Activated CD4-positive, alpha-beta memory T cell treated with anti-CD3 and anti-CD28 coated beads for 36 hours (primary cell): ENCODE measurements around the gene THSD7B. TPM values are rescaled to one million over a fixed set of nuclear protein-coding genes. Genes with fewer than 3 reads are reported as not detected.

Experiments used
- CTCF ChIA-PET: fragments of 350-600 bp; sonication (Branson Sonifier 250); formaldehyde crosslinking; loops from one replicate; lab custom pipeline; 2021; ENCODE audit warnings: antibody characterized with exemption, inconsistent platforms; lab: Charles Lee
- POLR2A ChIA-PET: fragments of 350-600 bp; sonication (Branson Sonifier 250); formaldehyde crosslinking; loops from one replicate; lab custom pipeline; 2021; ENCODE audit warnings: antibody characterized with exemption; lab: Charles Lee
- DNase-seq: peaks from one replicate; pipeline ENCODE4 v3.0.0-alpha.2; 2020
- H3K27ac Mint-ChIP-seq: one replicate; pipeline ENCODE4 v1.8.0; 2021; ENCODE audit warnings: mixed read lengths
- H3K27me3 Mint-ChIP-seq: one replicate; pipeline ENCODE4 v1.8.0; 2021; ENCODE audit warnings: mixed read lengths
- H3K36me3 Mint-ChIP-seq: one replicate; pipeline ENCODE4 v1.8.0; 2021; ENCODE audit warnings: mixed read lengths
- H3K4me1 Mint-ChIP-seq: one replicate; pipeline ENCODE4 v1.8.0; 2021; ENCODE audit warnings: low read depth, mixed read lengths
- H3K4me3 Mint-ChIP-seq: one replicate; pipeline ENCODE4 v1.8.0; 2021; ENCODE audit warnings: mild to moderate bottlenecking, mixed read lengths
- H3K9me3 Mint-ChIP-seq: one replicate; pipeline ENCODE4 v1.8.0; 2021; ENCODE audit warnings: mixed read lengths
- intact Hi-C: fragments of 100-400 bp; cut with micrococcal nuclease; formaldehyde crosslinking; loops from one replicate; pipeline ENCODE4 v1.15.1; 2023
- total RNA-seq, 2 experiments: library from RNA; stranded (reverse); gene quantifications; one replicate each; pipeline ENCODE4 v1.2.3, GENCODE V29; 2021

The THSD7B gene
- total RNA-seq, 2 experiments from 2014 or later, result not detected

DNA sequence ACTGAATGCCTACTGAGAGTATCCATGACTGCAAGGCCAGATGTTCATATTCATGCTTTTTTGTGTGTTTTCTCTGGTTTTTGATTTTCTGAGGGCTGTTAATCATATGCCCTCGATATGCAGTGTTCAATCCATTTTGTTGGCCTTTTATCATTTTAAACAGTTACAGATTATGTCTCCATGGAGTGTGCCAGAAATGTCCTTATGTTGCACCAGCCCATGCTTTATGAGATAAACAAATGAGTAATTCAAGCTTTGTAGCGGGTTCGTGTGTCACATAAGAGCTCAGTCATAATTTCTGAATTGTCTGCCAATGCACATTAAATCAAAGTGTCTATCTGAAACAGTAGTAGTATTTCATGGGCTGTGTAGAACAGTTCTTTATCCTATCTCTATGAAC is 583.0 kb downstream of the THSD7B start:
- no peak for DNase-seq
- Mint-ChIP-seq H3K27ac (no peak overlapping the region), H3K36me3 (no peaks in the 10 kb centered on the region), H3K4me3 (no peak overlapping the region), H3K9me3 (no peaks in the 10 kb centered on the region), H3K27me3 (no peaks in the 10 kb centered on the region), H3K4me1 (no peaks in the 10 kb centered on the region)
- POLR2A ChIA-PET, result no interaction called here
- CTCF ChIA-PET, result no interaction called here
- intact Hi-C loops, result no loop called here

DNA sequence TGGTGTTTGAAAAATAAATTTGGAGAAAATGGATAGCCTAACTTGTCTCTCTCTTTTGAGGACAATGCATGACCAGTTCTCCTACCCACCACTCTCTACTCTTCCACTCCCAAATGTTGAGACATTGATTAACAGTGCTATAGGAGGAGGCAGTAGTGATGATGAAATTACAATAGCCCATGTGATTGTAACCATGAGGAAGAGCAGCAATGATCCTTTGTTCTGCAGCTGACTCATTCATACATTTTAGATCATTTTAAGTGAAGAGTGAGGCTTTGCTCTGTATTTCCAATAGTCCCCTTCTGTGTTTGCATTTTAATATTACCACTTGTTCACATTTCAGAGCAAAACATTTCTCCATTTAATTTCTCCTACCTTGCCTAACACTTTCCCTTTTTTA is 592.3 kb downstream of the THSD7B start:
- intact Hi-C loops, result no loop called here
- ChIA-PET CTCF (no interaction called here), POLR2A (no interaction called here)
- H3K36me3 Mint-ChIP-seq, result no peaks in the 10 kb centered on the region
- no peaks in the 10 kb centered on the region for H3K27me3 Mint-ChIP-seq
- H3K9me3 Mint-ChIP-seq, result peaks cover 11% of the 10 kb centered on the region
- H3K4me1 Mint-ChIP-seq, result no peaks in the 10 kb centered on the region
- DNase-seq, result no peak
- H3K27ac Mint-ChIP-seq, result no peak overlapping the region
- H3K4me3 Mint-ChIP-seq, result no peak overlapping the region

- POLR2A ChIA-PET, result no interaction called here
- no peak for DNase-seq
- Mint-ChIP-seq H3K27ac (no peak overlapping the region), H3K36me3 (no peaks in the 10 kb centered on the region), H3K4me3 (no peak overlapping the region), H3K27me3 (no peaks in the 10 kb centered on the region), H3K9me3 (peaks cover 27% of the 10 kb centered on the region), H3K4me1 (no peaks in the 10 kb centered on the region)
- intact Hi-C loops, result no loop called here
- CTCF ChIA-PET, result no interaction called here
These were observed 602.0 kb downstream of the THSD7B start for GRCh38 chr2:137367361-137367760.

GRCh38 chr2:137369106-137369505 is 603.8 kb downstream of the THSD7B start:
- POLR2A ChIA-PET, result no interaction called here

GRCh38 chr2:137379186-137379585 is 613.8 kb downstream of the THSD7B start:
- ChIA-PET CTCF (no interaction called here), POLR2A (no interaction called here)
- Mint-ChIP-seq H3K4me1 (no peaks in the 10 kb centered on the region), H3K4me3 (no peak overlapping the region), H3K27ac (no peak overlapping the region), H3K36me3 (no peaks in the 10 kb centered on the region), H3K9me3 (peaks cover 9% of the 10 kb centered on the region), H3K27me3 (no peaks in the 10 kb centered on the region)
- no peak for DNase-seq
- intact Hi-C loops, result no loop called here

More at GRCh38 chr2:137369106-137369505, 603.8 kb downstream of the THSD7B start:
- DNase-seq, result no peak
- Mint-ChIP-seq H3K9me3 (peaks cover 12% of the 10 kb centered on the region), H3K4me1 (no peaks in the 10 kb centered on the region), H3K36me3 (no peaks in the 10 kb centered on the region), H3K4me3 (no peak overlapping the region), H3K27me3 (no peaks in the 10 kb centered on the region), H3K27ac (no peak overlapping the region)
- CTCF ChIA-PET, result no interaction called here
- intact Hi-C loops, result no loop called here

- intact Hi-C loops, result no loop called here
- no peaks in the 10 kb centered on the region for H3K4me1 Mint-ChIP-seq
- ChIA-PET CTCF (no interaction called here), POLR2A (no interaction called here)
- no peak for DNase-seq
- no peak overlapping the region for H3K27ac Mint-ChIP-seq
- H3K36me3 Mint-ChIP-seq, result no peaks in the 10 kb centered on the region
- no peak overlapping the region for H3K4me3 Mint-ChIP-seq
- H3K27me3 Mint-ChIP-seq, result no peaks in the 10 kb centered on the region
- peaks cover 12% of the 10 kb centered on the region for H3K9me3 Mint-ChIP-seq
These were observed 615.3 kb downstream of the THSD7B start for GRCh38 chr2:137380610-137381009.

GRCh38 chr2:137381731-137382130 is 616.4 kb downstream of the THSD7B start:
- no peaks in the 10 kb centered on the region for H3K36me3 Mint-ChIP-seq
- H3K27ac Mint-ChIP-seq, result no peak overlapping the region
- POLR2A ChIA-PET, result no interaction called here
- intact Hi-C loops, result no loop called here
- H3K4me3 Mint-ChIP-seq, result no peak overlapping the region
- no peaks in the 10 kb centered on the region for H3K4me1 Mint-ChIP-seq
- H3K9me3 Mint-ChIP-seq, result peaks cover 12% of the 10 kb centered on the region
- no peaks in the 10 kb centered on the region for H3K27me3 Mint-ChIP-seq
- no peak for DNase-seq
- CTCF ChIA-PET, result no interaction called here

DNA sequence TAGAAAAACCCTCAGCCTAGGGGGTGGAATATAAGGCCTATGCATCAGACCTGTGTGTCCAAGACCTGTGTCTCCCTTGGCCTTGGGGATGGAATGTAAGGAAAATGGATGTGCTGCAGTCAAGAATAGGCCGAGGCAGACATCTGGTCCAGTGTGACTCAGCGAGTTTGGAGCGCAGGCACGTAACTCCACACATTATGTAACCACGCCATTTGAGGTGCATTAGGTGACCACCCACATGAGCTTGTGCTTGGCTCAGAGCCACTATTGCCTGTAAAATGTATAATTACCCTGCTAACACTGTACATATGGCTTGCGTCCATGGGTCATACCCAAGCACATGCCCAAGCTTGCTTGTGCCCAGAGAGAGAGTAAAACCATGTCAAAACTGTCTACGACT is 618.0 kb downstream of the THSD7B start:
- no peak overlapping the region for H3K27ac Mint-ChIP-seq
- POLR2A ChIA-PET, result no interaction called here
- no peak for DNase-seq
- no peaks in the 10 kb centered on the region for H3K27me3 Mint-ChIP-seq
- H3K9me3 Mint-ChIP-seq, result peaks cover 12% of the 10 kb centered on the region
- intact Hi-C loops, result no loop called here
- no peak overlapping the region for H3K4me3 Mint-ChIP-seq
- CTCF ChIA-PET, result no interaction called here
- H3K36me3 Mint-ChIP-seq, result no peaks in the 10 kb centered on the region
- no peaks in the 10 kb centered on the region for H3K4me1 Mint-ChIP-seq

- Mint-ChIP-seq H3K4me1 (no peaks in the 10 kb centered on the region), H3K27me3 (no peaks in the 10 kb centered on the region), H3K4me3 (no peak overlapping the region), H3K27ac (no peak overlapping the region), H3K9me3 (peaks cover 17% of the 10 kb centered on the region), H3K36me3 (no peaks in the 10 kb centered on the region)
- intact Hi-C loops, result no loop called here
- DNase-seq, result no peak
- ChIA-PET CTCF (no interaction called here), POLR2A (no interaction called here)
These were observed 621.7 kb downstream of the THSD7B start for GRCh38 chr2:137387044-137387443.

DNA sequence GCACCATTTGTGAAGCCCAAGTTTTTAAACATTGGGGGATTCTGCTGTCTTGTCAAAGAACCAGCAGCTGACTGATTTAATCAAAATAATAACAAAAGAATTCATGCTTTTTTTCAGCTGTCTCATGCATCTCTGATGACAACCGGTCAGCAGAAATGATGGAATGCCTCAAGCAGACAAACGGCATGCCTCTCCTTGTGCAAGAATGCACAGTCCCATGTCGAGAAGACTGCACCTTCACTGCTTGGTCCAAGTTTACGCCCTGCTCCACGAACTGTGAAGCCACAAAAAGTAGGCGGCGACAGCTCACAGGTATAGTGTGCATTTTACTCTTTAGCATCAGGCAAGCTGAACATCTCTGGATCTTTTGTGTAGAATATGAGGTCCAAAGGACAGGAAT is 640.2 kb downstream of the THSD7B start:
- no peaks in the 10 kb centered on the region for H3K4me1 Mint-ChIP-seq
- H3K27me3 Mint-ChIP-seq, result no peaks in the 10 kb centered on the region
- H3K36me3 Mint-ChIP-seq, result no peaks in the 10 kb centered on the region
- no peak for DNase-seq
- H3K27ac Mint-ChIP-seq, result no peak overlapping the region
- H3K4me3 Mint-ChIP-seq, result no peak overlapping the region
- H3K9me3 Mint-ChIP-seq, result peaks cover 6% of the 10 kb centered on the region
- CTCF ChIA-PET, result no interaction called here
- intact Hi-C loops, result no loop called here
- POLR2A ChIA-PET, result no interaction called here

DNA sequence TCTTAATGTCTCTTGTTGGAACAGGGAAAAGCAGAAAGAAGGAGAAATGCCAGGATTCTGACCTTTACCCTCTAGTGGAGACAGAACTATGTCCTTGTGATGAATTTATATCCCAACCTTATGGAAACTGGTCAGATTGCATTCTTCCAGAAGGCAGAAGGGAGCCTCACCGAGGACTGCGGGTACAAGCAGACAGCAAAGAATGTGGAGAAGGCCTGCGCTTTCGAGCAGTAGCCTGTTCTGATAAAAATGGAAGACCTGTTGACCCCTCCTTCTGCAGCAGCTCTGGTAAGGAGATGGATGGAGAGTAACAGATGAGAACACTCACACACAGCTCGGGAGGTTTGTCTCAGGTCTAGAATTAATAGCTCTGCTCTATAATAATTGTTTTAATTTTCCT is 646.2 kb downstream of the THSD7B start:
- Mint-ChIP-seq H3K4me1 (no peaks in the 10 kb centered on the region), H3K36me3 (no peaks in the 10 kb centered on the region), H3K9me3 (peaks cover 3% of the 10 kb centered on the region), H3K27me3 (no peaks in the 10 kb centered on the region), H3K4me3 (no peak overlapping the region), H3K27ac (no peak overlapping the region)
- DNase-seq, result no peak
- CTCF ChIA-PET, result no interaction called here
- POLR2A ChIA-PET, result no interaction called here
- intact Hi-C loops, result no loop called here

- intact Hi-C loops, result no loop called here
- H3K4me3 Mint-ChIP-seq, result no peak overlapping the region
- peaks cover 8% of the 10 kb centered on the region for H3K9me3 Mint-ChIP-seq
- POLR2A ChIA-PET, result no interaction called here
- no peaks in the 10 kb centered on the region for H3K36me3 Mint-ChIP-seq
- H3K4me1 Mint-ChIP-seq, result no peaks in the 10 kb centered on the region
- CTCF ChIA-PET, result no interaction called here
- no peak overlapping the region for H3K27ac Mint-ChIP-seq
- no peak for DNase-seq
- H3K27me3 Mint-ChIP-seq, result no peaks in the 10 kb centered on the region
These were observed 655.4 kb downstream of the THSD7B start for GRCh38 chr2:137420744-137421143.

GRCh38 chr2:137435162-137435561 is 669.8 kb downstream of the THSD7B start:
- H3K4me1 Mint-ChIP-seq, result no peaks in the 10 kb centered on the region

GRCh38 chr2:137437386-137437785 is 672.0 kb downstream of the THSD7B start:
- no peaks in the 10 kb centered on the region for H3K36me3 Mint-ChIP-seq
- no peak overlapping the region for H3K27ac Mint-ChIP-seq
- ChIA-PET CTCF (no interaction called here), POLR2A (no interaction called here)
- H3K4me3 Mint-ChIP-seq, result no peak overlapping the region
- intact Hi-C loops, result no loop called here
- peaks cover 2% of the 10 kb centered on the region for H3K9me3 Mint-ChIP-seq
- H3K4me1 Mint-ChIP-seq, result no peaks in the 10 kb centered on the region
- H3K27me3 Mint-ChIP-seq, result no peaks in the 10 kb centered on the region
- no peak for DNase-seq

More at GRCh38 chr2:137435162-137435561, 669.8 kb downstream of the THSD7B start:
- Mint-ChIP-seq H3K27me3 (no peaks in the 10 kb centered on the region), H3K4me3 (no peak overlapping the region), H3K27ac (no peak overlapping the region), H3K9me3 (peaks cover 4% of the 10 kb centered on the region), H3K36me3 (no peaks in the 10 kb centered on the region)
- no peak for DNase-seq
- POLR2A ChIA-PET, result no interaction called here
- CTCF ChIA-PET, result no interaction called here
- intact Hi-C loops, result no loop called here
